ENCODE measurements around the gene FAM3C.

The FAM3C gene

GRCh38 chr7:121379930-121380329 is 16.2 kb downstream of the FAM3C start:
- no peak for DNase-seq (ENCODE audit: low read depth in 2 of 2)

- no peak for DNase-seq (ENCODE audit: low read depth in 2 of 2)
These were observed 19.1 kb downstream of the FAM3C start for GRCh38 chr7:121376979-121377378.

- DNase-seq (ENCODE audit: low read depth in 2 of 2): no peak
These were observed 22.9 kb downstream of the FAM3C start for GRCh38 chr7:121373177-121373576.

GRCh38 chr7:121372376-121373010 is 23.6 kb downstream of the FAM3C start:
- DNase-seq (ENCODE audit: low read depth in 2 of 2): no peak

- no peak for DNase-seq (ENCODE audit: low read depth in 2 of 2)
These were observed 24.2 kb downstream of the FAM3C start for GRCh38 chr7:121371883-121372282.

GRCh38 chr7:121371367-121371766 is 24.7 kb downstream of the FAM3C start:
- no peak for DNase-seq (ENCODE audit: low read depth in 2 of 2)

GRCh38 chr7:121369462-121369861 is 26.6 kb downstream of the FAM3C start:
- DNase-seq (ENCODE audit: low read depth in 2 of 2): no peak

- DNase-seq (ENCODE audit: low read depth in 2 of 2): peak in 1 of 2 donors; percentile 8
These were observed 29.2 kb downstream of the FAM3C start for GRCh38 chr7:121366852-121367431.

- no peak for DNase-seq (ENCODE audit: low read depth in 2 of 2)
These were observed 35.5 kb downstream of the FAM3C start for GRCh38 chr7:121360564-121360963.

GRCh38 chr7:121355574-121355973 is 40.5 kb downstream of the FAM3C start:
- no peak for DNase-seq (ENCODE audit: low read depth in 2 of 2)

- DNase-seq (ENCODE audit: low read depth in 2 of 2): no peak
These were observed 43.8 kb downstream of the FAM3C start for GRCh38 chr7:121352323-121352722.

- DNase-seq (ENCODE audit: low read depth in 2 of 2): no peak
These were observed 44.4 kb downstream of the FAM3C start for GRCh38 chr7:121351682-121352081.

- no peak for DNase-seq (ENCODE audit: low read depth in 2 of 2)
These were observed 51.6 kb downstream of the FAM3C start for GRCh38 chr7:121344497-121344896.

GRCh38 chr7:121344093-121344492 is 52.0 kb downstream of the FAM3C start:
- no peak for DNase-seq (ENCODE audit: low read depth in 2 of 2)

- no peak for DNase-seq (ENCODE audit: low read depth in 2 of 2)
These were observed 52.8 kb downstream of the FAM3C start for GRCh38 chr7:121343302-121343701.

GRCh38 chr7:121342631-121343030 is 53.5 kb downstream of the FAM3C start:
- DNase-seq (ENCODE audit: low read depth in 2 of 2): no peak

GRCh38 chr7:121341933-121342332 is 54.2 kb downstream of the FAM3C start:
- DNase-seq (ENCODE audit: low read depth in 2 of 2): no peak

- no peak for DNase-seq (ENCODE audit: low read depth in 2 of 2)
These were observed 57.0 kb downstream of the FAM3C start for GRCh38 chr7:121339082-121339481.

GRCh38 chr7:121337398-121337797 is 58.7 kb downstream of the FAM3C start:
- no peak for DNase-seq (ENCODE audit: low read depth in 2 of 2)

GRCh38 chr7:121336579-121336978 is 59.5 kb downstream of the FAM3C start:
- no peak for DNase-seq (ENCODE audit: low read depth in 2 of 2)

GRCh38 chr7:121334875-121335648 is 61.0 kb downstream of the FAM3C start:
- no peak for DNase-seq (ENCODE audit: low read depth in 2 of 2)

- DNase-seq (ENCODE audit: low read depth in 2 of 2): no peak
These were observed 61.7 kb downstream of the FAM3C start for GRCh38 chr7:121334376-121334775.

- no peak for DNase-seq (ENCODE audit: low read depth in 2 of 2)
These were observed 64.5 kb downstream of the FAM3C start for GRCh38 chr7:121331574-121331973.

All from stimulated activated CD4-positive, alpha-beta T cell treated with anti-CD3 and anti-CD28 coated beads, Interleukin-4, amount 100 ng/mL, for 48 hours (primary cell).